OCI-LY3 (cell line): ENCODE measurements around the gene HIF3A.

Source experiments
- EZH2phosphoT487 ChIP-seq: fragments of 200-600 bp; shearing (Covaris generic); IDR thresholded peaks from 2 replicates; pipeline ENCODE4 v1.6.1; 2018; ENCODE audit warnings: antibody characterized with exemption, mixed run types, low read depth
- TF ChIP-seq, protein P1 (sequence below): fragments of 200-600, 300-600 bp; sonication (generic); IDR thresholded peaks from 2 replicates; pipeline ENCODE4 v1.5.1; 2014; ENCODE audit warnings: antibody characterized with exemption, low read length, low read depth

DNA sequence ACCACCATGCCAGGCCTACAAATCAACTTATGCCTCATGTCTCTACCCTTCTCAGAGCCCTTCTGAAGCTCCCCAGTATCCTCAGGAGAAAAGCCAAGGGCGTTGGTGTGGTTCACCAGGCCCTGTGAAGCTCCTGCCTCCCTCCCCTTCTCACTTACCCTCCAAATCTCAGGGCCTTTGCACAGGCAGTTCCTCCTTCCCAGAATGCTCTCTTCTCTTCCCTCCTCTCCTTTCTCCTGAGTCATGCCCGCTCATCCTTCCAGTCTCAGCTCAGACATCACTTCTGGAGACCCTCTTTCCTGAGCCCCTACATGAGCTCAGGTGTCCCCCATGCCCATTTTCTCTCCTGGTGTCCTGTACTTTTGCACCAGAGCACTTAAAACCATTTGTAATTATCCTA is 20.5 kb downstream of the HIF3A start:
- TF ChIP-seq, protein P1, sequence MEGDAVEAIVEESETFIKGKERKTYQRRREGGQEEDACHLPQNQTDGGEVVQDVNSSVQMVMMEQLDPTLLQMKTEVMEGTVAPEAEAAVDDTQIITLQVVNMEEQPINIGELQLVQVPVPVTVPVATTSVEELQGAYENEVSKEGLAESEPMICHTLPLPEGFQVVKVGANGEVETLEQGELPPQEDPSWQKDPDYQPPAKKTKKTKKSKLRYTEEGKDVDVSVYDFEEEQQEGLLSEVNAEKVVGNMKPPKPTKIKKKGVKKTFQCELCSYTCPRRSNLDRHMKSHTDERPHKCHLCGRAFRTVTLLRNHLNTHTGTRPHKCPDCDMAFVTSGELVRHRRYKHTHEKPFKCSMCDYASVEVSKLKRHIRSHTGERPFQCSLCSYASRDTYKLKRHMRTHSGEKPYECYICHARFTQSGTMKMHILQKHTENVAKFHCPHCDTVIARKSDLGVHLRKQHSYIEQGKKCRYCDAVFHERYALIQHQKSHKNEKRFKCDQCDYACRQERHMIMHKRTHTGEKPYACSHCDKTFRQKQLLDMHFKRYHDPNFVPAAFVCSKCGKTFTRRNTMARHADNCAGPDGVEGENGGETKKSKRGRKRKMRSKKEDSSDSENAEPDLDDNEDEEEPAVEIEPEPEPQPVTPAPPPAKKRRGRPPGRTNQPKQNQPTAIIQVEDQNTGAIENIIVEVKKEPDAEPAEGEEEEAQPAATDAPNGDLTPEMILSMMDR: no peak
- TF ChIP-seq EZH2phosphoT487: no peak
